ENCODE measurements around the gene RHBDD2. TPM values are rescaled to one million over a fixed set of nuclear protein-coding genes. Genes with fewer than 3 reads are reported as not detected.

Gene RHBDD2
- total and polyA plus RNA-seq, 9 of the 15 experiments (the other 6 are each of a cell fraction or from before 2014, with no cell fraction given): 3.3 to 36.7 (median 17.9) TPM

DNA sequence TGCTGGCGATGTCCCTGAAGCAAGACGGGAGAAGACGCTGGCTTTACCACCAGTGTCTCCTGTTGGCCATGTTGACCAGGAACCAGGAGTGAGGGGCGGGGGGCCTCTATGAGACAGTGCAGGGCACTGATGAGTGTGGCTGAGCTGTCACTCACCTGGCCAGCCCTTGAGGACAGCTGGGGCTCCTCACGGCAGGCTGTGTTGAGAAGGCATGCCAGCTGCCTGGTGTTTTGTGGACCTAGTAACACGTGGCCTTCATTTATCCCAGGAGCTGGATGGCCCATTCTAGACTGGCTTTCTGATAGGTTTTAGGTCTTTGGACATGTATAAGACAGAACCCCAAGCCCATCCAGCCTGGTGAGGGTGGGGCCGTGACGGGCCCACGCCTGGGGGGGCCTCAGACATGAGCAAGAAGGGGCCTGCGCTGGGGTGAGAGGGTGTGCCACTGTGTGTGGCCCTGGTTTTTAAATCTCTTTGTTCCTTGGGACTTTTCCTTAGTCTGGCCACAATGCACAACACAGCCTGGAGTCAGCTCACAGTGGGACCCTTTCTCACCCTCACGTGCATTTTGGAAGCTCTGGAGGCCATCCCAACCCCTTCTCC is 10.5 kb downstream of the RHBDD2 start (continued):
- TF ChIP-seq, protein P1, sequence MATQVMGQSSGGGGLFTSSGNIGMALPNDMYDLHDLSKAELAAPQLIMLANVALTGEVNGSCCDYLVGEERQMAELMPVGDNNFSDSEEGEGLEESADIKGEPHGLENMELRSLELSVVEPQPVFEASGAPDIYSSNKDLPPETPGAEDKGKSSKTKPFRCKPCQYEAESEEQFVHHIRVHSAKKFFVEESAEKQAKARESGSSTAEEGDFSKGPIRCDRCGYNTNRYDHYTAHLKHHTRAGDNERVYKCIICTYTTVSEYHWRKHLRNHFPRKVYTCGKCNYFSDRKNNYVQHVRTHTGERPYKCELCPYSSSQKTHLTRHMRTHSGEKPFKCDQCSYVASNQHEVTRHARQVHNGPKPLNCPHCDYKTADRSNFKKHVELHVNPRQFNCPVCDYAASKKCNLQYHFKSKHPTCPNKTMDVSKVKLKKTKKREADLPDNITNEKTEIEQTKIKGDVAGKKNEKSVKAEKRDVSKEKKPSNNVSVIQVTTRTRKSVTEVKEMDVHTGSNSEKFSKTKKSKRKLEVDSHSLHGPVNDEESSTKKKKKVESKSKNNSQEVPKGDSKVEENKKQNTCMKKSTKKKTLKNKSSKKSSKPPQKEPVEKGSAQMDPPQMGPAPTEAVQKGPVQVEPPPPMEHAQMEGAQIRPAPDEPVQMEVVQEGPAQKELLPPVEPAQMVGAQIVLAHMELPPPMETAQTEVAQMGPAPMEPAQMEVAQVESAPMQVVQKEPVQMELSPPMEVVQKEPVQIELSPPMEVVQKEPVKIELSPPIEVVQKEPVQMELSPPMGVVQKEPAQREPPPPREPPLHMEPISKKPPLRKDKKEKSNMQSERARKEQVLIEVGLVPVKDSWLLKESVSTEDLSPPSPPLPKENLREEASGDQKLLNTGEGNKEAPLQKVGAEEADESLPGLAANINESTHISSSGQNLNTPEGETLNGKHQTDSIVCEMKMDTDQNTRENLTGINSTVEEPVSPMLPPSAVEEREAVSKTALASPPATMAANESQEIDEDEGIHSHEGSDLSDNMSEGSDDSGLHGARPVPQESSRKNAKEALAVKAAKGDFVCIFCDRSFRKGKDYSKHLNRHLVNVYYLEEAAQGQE (IDR thresholded peaks at IDR 0.05; ENCODE audit: borderline replicate concordance): no peak
- TF ChIP-seq, protein P1 (CRISPR knock-in tag; IDR thresholded peaks at IDR 0.05; ENCODE audit: low read depth): 0 out of 2 replicates have a peak, but pooled peaks have one; percentile 25

All from K562 (cell line).